Trophoblast cell (in vitro differentiated cells and primary cell): ENCODE data around the gene MBD3L2.

Experiments used
- DNase-seq, 2 donors: peaks; one replicate each; pipeline ENCODE4 v3.0.0-alpha.2; 2016
- H2AFZ ChIP-seq: 2 replicates; pipeline ENCODE4 v1.6.1; 2013; ENCODE audit warnings: low read length, moderate library complexity, mild to moderate bottlenecking; ENCODE audit not compliant: insufficient read depth, poor library complexity
- H2AK5ac ChIP-seq: 2 replicates; pipeline ENCODE4 v1.6.1; 2013; ENCODE audit warnings: mild to moderate bottlenecking, low read length
- H2BK120ac ChIP-seq: 2 replicates; pipeline ENCODE4 v1.6.1; 2013; ENCODE audit warnings: low read length, mild to moderate bottlenecking, moderate library complexity; ENCODE audit not compliant: insufficient read depth, poor library complexity
- H2BK12ac ChIP-seq: 2 replicates; pipeline ENCODE4 v1.6.1; 2013; ENCODE audit warnings: mild to moderate bottlenecking, low read length, moderate library complexity
- H2BK5ac ChIP-seq: 2 replicates; pipeline ENCODE4 v1.6.1; 2013; ENCODE audit warnings: low read length, low read depth, moderate library complexity, mild to moderate bottlenecking; ENCODE audit not compliant: poor library complexity
- H3K14ac ChIP-seq: 2 replicates; pipeline ENCODE4 v1.6.1; 2013; ENCODE audit warnings: mild to moderate bottlenecking, low read length
- H3K18ac ChIP-seq: 2 replicates; pipeline ENCODE4 v1.6.1; 2013; ENCODE audit warnings: mild to moderate bottlenecking, low read length
- H3K23ac ChIP-seq: 2 replicates; pipeline ENCODE4 v1.6.1; 2013; ENCODE audit warnings: low read length
- H3K27ac ChIP-seq: 2 replicates; pipeline ENCODE4 v1.5.1; 2013; ENCODE audit warnings: low read depth, mild to moderate bottlenecking, inconsistent platforms, low read length, moderate library complexity
- H3K27me3 ChIP-seq: 2 replicates; pipeline ENCODE4 v1.6.1; 2013; ENCODE audit warnings: inconsistent platforms, mild to moderate bottlenecking, low read length, moderate library complexity; ENCODE audit not compliant: insufficient read depth
- H3K36me3 ChIP-seq, 2 experiments: 1 replicate in 1 of 2; 2 replicates in 1 of 2; pipeline ENCODE4 v1.6.1; 2013; ENCODE audit warnings: low read length in 2 of 2, mild to moderate bottlenecking in 2 of 2, moderate library complexity in 1 of 2; ENCODE audit not compliant: insufficient read depth in 2 of 2, control insufficient read depth in 1 of 2
- H3K4ac ChIP-seq: 2 replicates; pipeline ENCODE4 v1.6.1; 2013; ENCODE audit warnings: low read depth, mild to moderate bottlenecking, low read length, moderate library complexity
- H3K4me1 ChIP-seq, 2 experiments: 1 replicate in 1 of 2; 2 replicates in 1 of 2; pipeline ENCODE4 v1.6.1; 2013; ENCODE audit warnings: low read length in 2 of 2, mild to moderate bottlenecking in 2 of 2, moderate library complexity in 1 of 2; ENCODE audit not compliant: insufficient read depth in 2 of 2, control insufficient read depth in 1 of 2
- H3K4me2 ChIP-seq: 2 replicates; pipeline ENCODE4 v1.6.1; 2013; ENCODE audit warnings: inconsistent platforms, mild to moderate bottlenecking, low read length, moderate library complexity
- H3K4me3 ChIP-seq: 2 replicates; pipeline ENCODE4 v1.5.1; 2013; ENCODE audit warnings: mild to moderate bottlenecking, low read depth, low read length, inconsistent platforms
- H3K79me1 ChIP-seq: one replicate; pipeline ENCODE4 v1.6.1; 2013; ENCODE audit warnings: low read length
- H3K79me2 ChIP-seq: 2 replicates; pipeline ENCODE4 v1.6.1; 2013; ENCODE audit warnings: low read length, mild to moderate bottlenecking; ENCODE audit not compliant: control insufficient read depth, insufficient read depth, poor library complexity
- H3K9ac ChIP-seq: 2 replicates; pipeline ENCODE4 v1.6.1; 2013; ENCODE audit warnings: mild to moderate bottlenecking, low read length
- H3K9me3 ChIP-seq: 2 replicates; pipeline ENCODE4 v1.6.1; 2013; ENCODE audit warnings: low read depth, mild to moderate bottlenecking, control low read depth, inconsistent platforms, low read length; ENCODE audit not compliant: insufficient read depth
- H4K12ac ChIP-seq: 2 replicates; pipeline ENCODE4 v1.6.1; 2013; ENCODE audit warnings: low read depth, mild to moderate bottlenecking, low read length, moderate library complexity
- H4K8ac ChIP-seq: 2 replicates; pipeline ENCODE4 v1.6.1; 2013; ENCODE audit warnings: low read depth, mild to moderate bottlenecking, low read length, moderate library complexity
- H4K91ac ChIP-seq: one replicate; pipeline ENCODE4 v1.6.1; 2013; ENCODE audit warnings: low read depth, mild to moderate bottlenecking, low read length, moderate library complexity
- WGBS: extraction: QIAGEN DNeasy Blood & Tissue Kit; methylation state at CpG from one replicate; pipeline ENCODE4 v1.1.7; 2013; ENCODE audit warnings: missing lambda C conversion rate; ENCODE audit not compliant: insufficient read length, insufficient coverage; ENCODE audit errors: extremely low coverage; 5-methylcytosine and 5-hydroxymethylcytosine counted together

MBD3L2 gene

GRCh38 chr19:7069904-7070226 is 20.7 kb downstream of the MBD3L2 start:
- peak overlapping the region; percentile 96 for H2AFZ ChIP-seq
- no peak overlapping the region for H2BK5ac ChIP-seq
- H3K4me3 ChIP-seq, result peak overlapping the region; percentile 93
- peak overlapping the region; percentile 99 for H3K4me2 ChIP-seq
- H2BK120ac ChIP-seq, result peak overlapping the region; percentile 89
- no peak overlapping the region for H3K23ac ChIP-seq
- peaks cover 10% of the 10 kb centered on the region for H3K79me1 ChIP-seq
- H3K9ac ChIP-seq, result peak overlapping the region; percentile 93
- peaks cover 5 to 8% of the 10 kb centered on the region in 2 experiments for H3K4me1 ChIP-seq
- peak overlapping the region; percentile 88 for H3K14ac ChIP-seq
- peak overlapping the region; percentile 63 for H3K18ac ChIP-seq
- peaks cover 7% of the 10 kb centered on the region for H3K9me3 ChIP-seq
- no peak for DNase-seq
- H3K79me2 ChIP-seq, result peaks cover 4% of the 10 kb centered on the region
- H2BK12ac ChIP-seq, result no peak overlapping the region
- no peaks in the 10 kb centered on the region for H3K27me3 ChIP-seq
- H4K91ac ChIP-seq, result peak overlapping the region; percentile 77
- H3K27ac ChIP-seq, result peak overlapping the region; percentile 81
- no CpG with 5 or more reads among the region's 12 CpGs for WGBS
- peak overlapping the region; percentile 95 for H4K12ac ChIP-seq
- peaks cover 15 to 18% of the 10 kb centered on the region in 2 experiments for H3K36me3 ChIP-seq
- peak overlapping the region; percentile 26 for H3K4ac ChIP-seq
- peak overlapping the region; percentile 99 for H4K8ac ChIP-seq
- H2AK5ac ChIP-seq, result no peak overlapping the region

DNA sequence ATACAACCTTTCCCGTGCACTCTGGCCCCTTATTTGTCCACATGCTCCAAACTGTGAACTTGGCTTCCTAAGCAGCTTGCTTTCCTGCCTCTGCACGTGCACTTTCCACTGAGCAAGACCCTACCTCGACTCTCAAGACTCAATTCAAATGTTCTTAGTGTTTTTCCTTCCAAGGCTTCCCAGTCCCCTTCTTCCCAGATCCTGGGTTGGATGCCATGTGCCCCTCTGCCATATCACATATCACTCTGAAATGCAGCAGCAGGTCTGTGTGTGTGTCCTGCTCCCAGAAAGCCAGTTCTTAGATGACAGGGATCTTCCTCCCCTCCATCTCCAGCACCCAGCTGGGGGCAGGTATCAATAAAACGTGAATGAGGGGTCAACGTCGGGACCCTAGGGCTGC is 23.4 kb downstream of the MBD3L2 start:
- H3K79me1 ChIP-seq, result peaks cover 10% of the 10 kb centered on the region
- H4K12ac ChIP-seq, result no peak overlapping the region
- no peak overlapping the region for H3K9ac ChIP-seq
- no peak overlapping the region for H3K18ac ChIP-seq
- H4K91ac ChIP-seq, result no peak overlapping the region
- H2BK5ac ChIP-seq, result no peak overlapping the region
- no peak overlapping the region for H3K23ac ChIP-seq
- WGBS, result 100% methylated on average over 1 of the region's 6 CpGs
- DNase-seq, result no peak
- no peak overlapping the region for H3K27ac ChIP-seq
- H3K4me1 ChIP-seq, result peaks cover 5 to 8% of the 10 kb centered on the region in 2 experiments
- H2AFZ ChIP-seq, result no peak overlapping the region
- no peaks in the 10 kb centered on the region for H3K27me3 ChIP-seq
- peaks cover 4% of the 10 kb centered on the region for H3K79me2 ChIP-seq
- H3K4me3 ChIP-seq, result no peak overlapping the region
- H3K4ac ChIP-seq, result no peak overlapping the region
- no peak overlapping the region for H2BK120ac ChIP-seq
- no peak overlapping the region for H3K14ac ChIP-seq
- H2BK12ac ChIP-seq, result no peak overlapping the region
- peaks cover 36 to 44% of the 10 kb centered on the region in 2 experiments for H3K36me3 ChIP-seq
- H2AK5ac ChIP-seq, result no peak overlapping the region
- no peak overlapping the region for H3K4me2 ChIP-seq
- H4K8ac ChIP-seq, result no peak overlapping the region
- peaks cover 11% of the 10 kb centered on the region for H3K9me3 ChIP-seq

GRCh38 chr19:7074705-7075282 is 25.7 kb downstream of the MBD3L2 start:
- no CpG with 5 or more reads among the region's 29 CpGs for WGBS
- no peak for DNase-seq
- H3K9ac ChIP-seq, result no peak overlapping the region

DNA sequence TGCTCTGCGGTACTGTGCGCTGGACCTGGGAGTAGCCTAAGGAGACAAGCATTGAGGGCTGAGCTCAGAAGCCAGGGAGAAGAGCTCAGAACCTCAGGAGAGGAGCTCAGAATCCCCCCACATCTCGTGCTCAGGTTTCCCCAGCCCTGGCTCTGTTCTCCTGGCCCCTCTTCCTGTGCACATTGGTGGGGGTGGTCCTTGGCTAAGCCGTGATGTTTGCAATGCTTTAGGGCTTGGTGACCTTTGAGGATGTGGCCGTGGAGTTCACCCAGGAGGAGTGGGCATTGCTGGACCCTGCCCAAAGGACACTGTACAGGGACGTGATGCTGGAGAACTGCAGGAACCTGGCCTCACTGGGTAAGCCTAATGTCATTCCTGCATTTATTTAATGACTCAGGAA is 27.0 kb downstream of the MBD3L2 start:
- Histone ChIP-seq H3K14ac (no peak overlapping the region), H3K4me2 (no peak overlapping the region), H3K9ac (no peak overlapping the region), H4K8ac (no peak overlapping the region), H2AK5ac (no peak overlapping the region), H3K36me3 (peaks cover 52 to 70% of the 10 kb centered on the region in 2 experiments), H4K91ac (no peak overlapping the region), H4K12ac (no peak overlapping the region), H3K4me1 (peaks cover 5% of the 10 kb centered on the region in 2 experiments), H2BK12ac (no peak overlapping the region), H2BK5ac (no peak overlapping the region), H3K9me3 (peaks cover 27% of the 10 kb centered on the region), H3K4ac (no peak overlapping the region), H3K18ac (no peak overlapping the region), H2BK120ac (no peak overlapping the region), H3K79me2 (no peaks in the 10 kb centered on the region), H3K27me3 (no peaks in the 10 kb centered on the region), H3K27ac (no peak overlapping the region), H2AFZ (no peak overlapping the region), H3K4me3 (no peak overlapping the region), H3K23ac (no peak overlapping the region), H3K79me1 (peaks cover 4% of the 10 kb centered on the region)
- no peak for DNase-seq
- WGBS, result no CpG with 5 or more reads among the region's 6 CpGs

More at GRCh38 chr19:7074705-7075282, 25.7 kb downstream of the MBD3L2 start:
- Histone ChIP-seq H3K4me3 (peak overlapping the region; percentile 4), H4K91ac (peak overlapping the region; percentile 72), H3K79me1 (peaks cover 4% of the 10 kb centered on the region), H3K4ac (no peak overlapping the region), H2AFZ (no peak overlapping the region), H4K12ac (no peak overlapping the region), H2BK5ac (no peak overlapping the region), H3K18ac (peak overlapping the region; percentile 0), H4K8ac (peak overlapping the region; percentile 55), H3K36me3 (peaks cover 45 to 57% of the 10 kb centered on the region in 2 experiments), H3K27me3 (no peaks in the 10 kb centered on the region), H3K23ac (no peak overlapping the region), H3K14ac (peak overlapping the region; percentile 46), H3K9me3 (peaks cover 15% of the 10 kb centered on the region), H3K79me2 (peaks cover under 1% of the 10 kb centered on the region), H3K4me2 (no peak overlapping the region), H3K27ac (no peak overlapping the region), H2AK5ac (no peak overlapping the region), H2BK120ac (no peak overlapping the region), H2BK12ac (no peak overlapping the region), H3K4me1 (peaks cover 5 to 8% of the 10 kb centered on the region in 2 experiments)
